PC-3 (cell line): Measurements from ENCODE around the gene MALL. TPM values are rescaled to one million over a fixed set of nuclear protein-coding genes. Genes with fewer than 3 reads are reported as not detected.
A peak's percentile ranks its signal among the peaks of the same experiment; 100 is the strongest.
"Not testable (repeated sequence)": the region's sequence is repeated elsewhere in the genome, so short reads cannot be mapped to it uniquely, and the experiment has no call there.

Experiments used
- ATAC-seq: fragments of 200-7000 bp; cut with Tn5 transposase; 2 replicates; pipeline ENCODE4 v1.9.1; 2020; ENCODE audit warnings: mild to moderate bottlenecking, moderate library complexity
- BruUV-seq: library from RNA; stranded (reverse); fragments of 400-500 nt; replicated peaks from 2 replicates; lab custom pipeline; 2021; lab: Mats Ljungman, UMichigan
- CTCF ChIA-PET: fragments of 300-600 bp; sonication (Branson Sonifier 250); formaldehyde crosslinking; loops from one replicate; lab custom pipeline; 2022; ENCODE audit warnings: antibody characterized with exemption; lab: Charles Lee
- POLR2A ChIA-PET: fragments of 300-600 bp; sonication (Branson Sonifier 250); formaldehyde crosslinking; loops from one replicate; lab custom pipeline; 2022; ENCODE audit warnings: antibody characterized with exemption; ENCODE audit not compliant: unreplicated experiment; lab: Charles Lee
- DNase-seq: peaks from one replicate; pipeline ENCODE4 v3.0.0-alpha.2; 2015
- H2AFZ ChIP-seq: fragments of 300-600 bp; sonication (generic); 2 replicates; pipeline ENCODE4 v1.6.0; 2016; ENCODE audit warnings: antibody characterized with exemption, low read length
- H3F3A ChIP-seq: fragments of 300-600 bp; sonication (generic); one replicate; pipeline ENCODE4 v1.6.0; 2017; ENCODE audit warnings: antibody characterized with exemption, low read length, control low read depth, mild to moderate bottlenecking; ENCODE audit not compliant: unreplicated experiment
- H3K27ac ChIP-seq: fragments of 300-600 bp; sonication (generic); 2 replicates; pipeline ENCODE4 v1.5.1; 2016; ENCODE audit warnings: mild to moderate bottlenecking, low read length
- H3K27me3 ChIP-seq: fragments of 300-600 bp; sonication (generic); 2 replicates; pipeline ENCODE4 v1.6.1; 2016; ENCODE audit warnings: low read length, mixed read lengths
- H3K36me3 ChIP-seq: fragments of 300-600 bp; sonication (generic); 2 replicates; pipeline ENCODE4 v1.6.1; 2016; ENCODE audit warnings: low read depth, mixed run types, low read length, mixed read lengths
- H3K4me1 ChIP-seq: fragments of 300-600 bp; sonication (generic); 2 replicates; pipeline ENCODE4 v1.5.1; 2016; ENCODE audit warnings: low read length; ENCODE audit not compliant: insufficient read depth
- H3K4me2 ChIP-seq: fragments of 300-600 bp; sonication (generic); 2 replicates; pipeline ENCODE4 v1.6.0; 2016; ENCODE audit warnings: low read length
- H3K4me3 ChIP-seq: fragments of 300-600 bp; sonication (generic); 2 replicates; pipeline ENCODE4 v1.5.1; 2016; ENCODE audit warnings: mild to moderate bottlenecking, low read length, mixed read lengths
- H3K79me2 ChIP-seq: fragments of 300-600 bp; sonication (generic); 2 replicates; pipeline ENCODE4 v1.6.1; 2017; ENCODE audit warnings: low read length, mixed read lengths
- H3K9ac ChIP-seq: fragments of 300-600 bp; sonication (generic); 2 replicates; pipeline ENCODE4 v1.6.0; 2016; ENCODE audit warnings: mild to moderate bottlenecking, low read length
- H3K9me2 ChIP-seq: fragments of 300-600 bp; sonication (generic); replicated peaks from 2 replicates; pipeline ENCODE4 v1.6.1; 2016; ENCODE audit warnings: mixed run types, low read length, mixed read lengths
- H3K9me3 ChIP-seq: fragments of 300-600 bp; sonication (generic); 2 replicates; pipeline ENCODE4 v1.6.1; 2016; ENCODE audit warnings: low read length, mixed read lengths
- H4K20me1 ChIP-seq: fragments of 300-600 bp; sonication (generic); 2 replicates; pipeline ENCODE4 v1.6.1; 2016; ENCODE audit warnings: low read length, mixed read lengths
- CTCF ChIP-seq: fragments of 300-600 bp; sonication (generic); conservative IDR thresholded peaks from 2 replicates; pipeline ENCODE4 v1.5.1; 2017; ENCODE audit warnings: antibody characterized with exemption, low read depth, mild to moderate bottlenecking, low read length
- EZH2 ChIP-seq: fragments of 300-600 bp; sonication (generic); IDR thresholded peaks from one replicate; pipeline ENCODE4 v1.6.1; 2017; ENCODE audit warnings: antibody characterized with exemption, mild to moderate bottlenecking, low read length; ENCODE audit not compliant: unreplicated experiment
- EZH2phosphoT487 ChIP-seq: fragments of 300-600 bp; sonication (generic); IDR thresholded peaks from 2 replicates; pipeline ENCODE4 v1.6.1; 2018; ENCODE audit warnings: mild to moderate bottlenecking, antibody characterized with exemption, low read length, borderline replicate concordance
- intact Hi-C: fragments of 100-400 bp; cut with micrococcal nuclease; formaldehyde crosslinking; loops from 2 replicates; pipeline ENCODE4 v1.9.0; 2023
- total RNA-seq: library from RNA; depleted of rRNA; stranded (reverse); fragments of >200 nt; gene quantifications from 2 replicates; pipeline ENCODE4 v1.2.3, GENCODE V29; 2014

The MALL gene
- total RNA-seq, 1 experiment from 2014 or later: 123 TPM

GRCh38 chr2:110101901-110102803 is 13.5 kb downstream of the MALL start:
- intact Hi-C loops: no loop called here
- Histone ChIP-seq H3K9ac (peak overlapping the region; percentile 90), H4K20me1 (no peaks in the 10 kb centered on the region), H3K4me2 (peak overlapping the region; percentile 69), H3K4me3 (peak overlapping the region; percentile 23; the same call in 1 of the 2 replicates), H3F3A (peaks cover 28% of the 10 kb centered on the region), H3K9me2 (no peaks in the 10 kb centered on the region), H3K4me1 (peaks cover 78% of the 10 kb centered on the region), H2AFZ (no peak overlapping the region), H3K27ac (peak overlapping the region; percentile 98), H3K79me2 (peaks cover 66% of the 10 kb centered on the region), H3K27me3 (no peaks in the 10 kb centered on the region), H3K9me3 (no peaks in the 10 kb centered on the region), H3K36me3 (peaks cover 32% of the 10 kb centered on the region)
- ATAC-seq: no peak
- TSS peak; percentile 87 for BruUV-seq
- peak; percentile 63 for DNase-seq
- CTCF ChIA-PET: no interaction called here
- POLR2A ChIA-PET: no interaction called here
- TF ChIP-seq EZH2: no peak
- no peak for TF ChIP-seq EZH2phosphoT487
- no peak for TF ChIP-seq CTCF

- H3K4me3 ChIP-seq: peak overlapping the region; percentile 23; the same call in 1 of the 2 replicates
- peaks cover 38% of the 10 kb centered on the region for H3K36me3 ChIP-seq
- peak; percentile 100 for DNase-seq
- ChIA-PET CTCF (no interaction called here), POLR2A (no interaction called here)
- peak overlapping the region; percentile 90 for H3K9ac ChIP-seq
- peaks cover 70% of the 10 kb centered on the region for H3K79me2 ChIP-seq
- H3K4me1 ChIP-seq: peaks cover 71% of the 10 kb centered on the region
- BruUV-seq: no TSS peak
- H3K9me3 ChIP-seq: no peaks in the 10 kb centered on the region
- H2AFZ ChIP-seq: no peak overlapping the region
- peak overlapping the region; percentile 98 for H3K27ac ChIP-seq
- no peaks in the 10 kb centered on the region for H3K27me3 ChIP-seq
- no peak for TF ChIP-seq CTCF
- no peak for TF ChIP-seq EZH2phosphoT487
- TF ChIP-seq EZH2: no peak
- H3F3A ChIP-seq: peaks cover 20% of the 10 kb centered on the region
- no peaks in the 10 kb centered on the region for H3K9me2 ChIP-seq
- no peaks in the 10 kb centered on the region for H4K20me1 ChIP-seq
- peak overlapping the region; percentile 71 for H3K4me2 ChIP-seq
- intact Hi-C loops: no loop called here
- peak; percentile 69 for ATAC-seq
Measured at GRCh38 chr2:110101280-110101844, 14.3 kb downstream of the MALL start.

GRCh38 chr2:110100880-110101279 is 14.7 kb downstream of the MALL start:
- H3F3A ChIP-seq: peaks cover 19% of the 10 kb centered on the region
- peaks cover 70% of the 10 kb centered on the region for H3K4me1 ChIP-seq
- peak overlapping the region; percentile 23; the same call in 1 of the 2 replicates for H3K4me3 ChIP-seq
- DNase-seq, POLR2A ChIA-PET, H2AFZ ChIP-seq, H3K9me3 ChIP-seq, H3K9me2 ChIP-seq, H4K20me1 ChIP-seq, intact Hi-C loops, H3K27me3 ChIP-seq, CTCF ChIA-PET: not testable (repeated sequence)
- TSS peak; percentile 27 for BruUV-seq
- peak overlapping the region; percentile 90 for H3K9ac ChIP-seq
- ATAC-seq: peak; percentile 3
- peaks cover 74% of the 10 kb centered on the region for H3K79me2 ChIP-seq
- peaks cover 41% of the 10 kb centered on the region for H3K36me3 ChIP-seq
- H3K4me2 ChIP-seq: peak overlapping the region; percentile 71
- H3K27ac ChIP-seq: peak overlapping the region; percentile 98
